Inferior parietal cortex (tissue), 1 donor: ENCODE results near the gene MAST1.
"Not testable (repeated sequence)": the region's sequence is repeated elsewhere in the genome, so short reads cannot be mapped to it uniquely, and the experiment has no call there.

ENCODE experiments used
- DNase-seq: peaks from one replicate; pipeline ENCODE4 v3.0.0-alpha.2; 2016; ENCODE audit errors: extremely low spot score

Gene MAST1

DNA sequence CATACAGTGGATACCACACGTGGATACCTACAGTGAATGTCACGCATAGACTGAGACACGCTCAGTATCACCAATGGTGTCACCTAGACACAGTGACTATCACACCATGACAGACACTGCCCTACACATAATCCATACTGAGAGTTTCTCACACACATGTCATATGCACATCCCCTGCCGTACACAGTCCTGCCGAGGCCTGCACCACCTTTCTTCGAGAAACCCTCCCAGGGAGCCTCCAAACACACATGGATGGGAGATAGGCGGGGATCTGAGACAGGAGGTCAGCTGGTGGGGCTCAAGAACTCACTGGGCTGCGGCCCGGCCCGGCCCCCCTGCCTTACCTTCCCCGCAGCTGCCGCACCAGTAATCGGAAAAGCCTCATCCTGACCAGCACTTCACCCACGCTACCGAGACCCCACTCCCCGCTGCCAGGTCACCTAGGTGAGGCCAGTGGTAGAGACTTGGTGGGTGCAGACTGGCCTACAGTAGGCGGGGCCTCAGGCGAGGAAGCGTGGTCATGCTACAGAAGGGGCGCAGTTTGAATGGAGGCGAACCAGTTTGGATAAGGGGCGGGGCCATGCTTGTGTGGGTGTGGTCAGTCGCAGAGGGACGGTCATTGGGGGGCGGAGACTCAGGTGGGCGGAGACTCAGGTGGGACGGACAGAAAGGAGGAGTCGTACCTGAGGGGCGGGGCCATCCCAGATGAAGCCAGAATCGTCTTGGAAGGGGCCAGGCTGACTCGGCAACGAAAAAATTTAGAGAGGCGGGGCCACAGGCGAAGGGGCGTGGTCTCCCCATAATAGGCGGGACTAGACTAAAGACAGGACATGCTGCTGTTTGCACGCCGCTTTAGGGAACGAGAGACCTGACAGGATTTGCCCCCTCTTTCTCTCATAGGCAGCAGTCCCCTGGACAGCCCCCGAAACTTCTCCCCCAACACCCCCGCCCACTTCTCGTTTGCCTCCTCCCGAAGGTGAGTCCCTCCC lies 2.1 kb downstream of the MAST1 start:
- DNase-seq, result no peak

DNA sequence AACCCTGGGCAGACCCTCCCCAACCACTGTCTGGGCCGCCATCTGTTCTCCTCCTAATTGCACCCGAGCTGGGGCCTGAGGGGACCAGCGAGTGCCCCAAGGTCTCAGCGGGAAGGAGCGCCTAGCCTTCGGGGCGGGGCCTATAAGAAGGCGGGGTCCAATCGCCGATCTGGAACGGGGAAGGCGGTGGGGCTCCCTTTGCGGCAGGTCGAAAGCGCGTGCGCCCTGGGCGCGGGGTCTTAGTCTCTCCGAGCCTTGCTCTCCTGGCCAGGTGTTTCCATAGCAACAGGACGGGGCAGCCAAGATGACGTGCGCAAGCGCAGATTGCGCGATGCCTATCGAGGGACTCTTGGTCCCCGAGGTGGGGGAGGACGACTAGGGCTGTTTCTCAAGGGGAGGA lies 2.8 kb downstream of the MAST1 start:
- DNase-seq, result no peak

DNA sequence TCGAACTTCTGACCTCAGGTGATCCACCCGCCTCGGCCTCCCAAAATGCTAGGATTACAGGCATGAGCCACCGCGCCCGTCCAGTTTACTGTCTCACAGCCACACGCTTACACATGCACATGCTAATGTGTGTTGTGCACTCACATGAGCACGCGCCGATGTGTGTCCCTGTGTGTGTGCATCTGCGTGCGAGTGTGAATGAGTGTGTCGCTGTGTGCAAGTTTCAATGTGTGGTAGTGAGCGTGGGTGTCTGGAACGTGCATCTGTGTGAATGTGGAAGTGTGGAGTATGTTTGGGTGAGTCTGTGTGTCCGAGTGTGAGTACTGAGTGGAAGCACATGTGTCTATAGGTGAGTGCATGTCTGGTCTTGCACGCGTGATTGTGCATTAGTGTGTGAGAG lies 4.2 kb downstream of the MAST1 start:
- DNase-seq, result no peak

DNA sequence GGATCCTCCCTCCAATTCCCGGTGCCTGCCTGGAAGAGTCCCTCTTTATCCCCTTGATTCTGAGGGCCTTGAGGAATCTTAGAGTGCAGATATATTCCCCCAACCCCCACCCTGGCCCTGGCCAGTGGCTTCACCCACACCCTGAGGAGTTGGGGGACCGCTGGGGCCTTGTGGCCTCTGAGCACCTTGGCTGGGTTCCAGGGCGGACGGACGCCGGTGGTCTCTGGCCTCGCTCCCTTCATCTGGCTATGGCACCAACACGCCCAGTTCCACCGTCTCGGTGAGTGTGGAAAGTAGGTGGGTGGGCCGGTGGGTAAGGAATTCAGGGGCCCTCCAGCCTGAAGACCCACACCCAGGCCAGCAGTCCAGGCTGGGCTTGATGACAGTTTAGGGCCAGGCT lies 5.0 kb downstream of the MAST1 start:
- no peak for DNase-seq

DNA sequence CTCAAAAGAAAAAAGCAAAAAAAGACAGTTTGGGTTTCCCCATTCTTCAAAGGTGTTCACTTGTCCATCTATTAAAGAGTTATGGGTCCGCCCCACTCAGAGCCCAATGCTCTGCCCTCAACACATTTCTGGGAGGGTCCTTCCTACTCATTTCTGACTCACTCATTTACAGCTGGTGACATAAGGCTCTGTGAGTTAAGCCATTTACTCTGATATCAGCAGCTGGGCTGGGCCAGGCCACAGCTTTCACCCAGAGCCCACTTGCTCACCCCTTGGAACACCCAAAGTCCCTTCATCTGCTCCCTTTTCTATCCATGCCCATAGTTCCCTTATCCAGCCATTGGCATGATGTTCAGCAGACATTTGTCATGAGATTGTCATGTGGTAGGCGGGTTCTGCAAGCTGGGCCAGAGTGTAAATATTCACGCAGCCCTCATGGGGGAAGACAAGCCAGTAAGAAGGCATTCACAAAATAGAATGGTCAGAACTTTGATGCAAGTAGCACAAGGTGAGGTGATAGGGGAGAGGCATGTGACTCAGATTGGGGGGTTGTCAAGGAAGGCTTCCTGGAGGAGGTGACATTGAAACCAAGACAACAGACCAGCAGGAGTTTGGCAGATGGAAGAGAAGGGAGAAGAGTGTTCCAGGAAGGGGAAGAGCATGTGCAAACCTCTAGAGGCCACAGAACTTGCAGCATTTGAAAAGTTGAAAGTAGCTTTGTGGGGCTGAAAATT lies 5.9 kb downstream of the MAST1 start:
- no peak for DNase-seq

DNA sequence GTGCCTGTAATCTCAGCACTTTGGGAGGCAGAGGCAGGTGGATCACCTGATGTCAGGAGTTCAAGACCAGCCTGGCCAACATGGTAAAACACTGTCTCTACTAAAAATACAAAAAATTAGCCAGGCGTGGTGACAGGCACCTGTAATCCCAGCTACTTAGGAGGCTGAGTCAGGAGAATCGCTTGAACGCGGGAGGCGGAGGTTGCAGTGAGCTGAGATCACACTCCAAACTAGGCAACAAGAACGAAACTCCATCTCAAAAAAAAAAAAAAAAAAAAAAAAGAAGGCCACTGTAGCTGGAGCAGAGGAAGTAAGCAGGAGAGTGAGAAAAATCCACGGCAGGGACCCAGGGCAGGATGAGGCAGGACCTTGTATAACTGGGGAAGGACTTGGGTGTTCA lies 8.3 kb downstream of the MAST1 start:
- DNase-seq, result not testable (repeated sequence)

DNA sequence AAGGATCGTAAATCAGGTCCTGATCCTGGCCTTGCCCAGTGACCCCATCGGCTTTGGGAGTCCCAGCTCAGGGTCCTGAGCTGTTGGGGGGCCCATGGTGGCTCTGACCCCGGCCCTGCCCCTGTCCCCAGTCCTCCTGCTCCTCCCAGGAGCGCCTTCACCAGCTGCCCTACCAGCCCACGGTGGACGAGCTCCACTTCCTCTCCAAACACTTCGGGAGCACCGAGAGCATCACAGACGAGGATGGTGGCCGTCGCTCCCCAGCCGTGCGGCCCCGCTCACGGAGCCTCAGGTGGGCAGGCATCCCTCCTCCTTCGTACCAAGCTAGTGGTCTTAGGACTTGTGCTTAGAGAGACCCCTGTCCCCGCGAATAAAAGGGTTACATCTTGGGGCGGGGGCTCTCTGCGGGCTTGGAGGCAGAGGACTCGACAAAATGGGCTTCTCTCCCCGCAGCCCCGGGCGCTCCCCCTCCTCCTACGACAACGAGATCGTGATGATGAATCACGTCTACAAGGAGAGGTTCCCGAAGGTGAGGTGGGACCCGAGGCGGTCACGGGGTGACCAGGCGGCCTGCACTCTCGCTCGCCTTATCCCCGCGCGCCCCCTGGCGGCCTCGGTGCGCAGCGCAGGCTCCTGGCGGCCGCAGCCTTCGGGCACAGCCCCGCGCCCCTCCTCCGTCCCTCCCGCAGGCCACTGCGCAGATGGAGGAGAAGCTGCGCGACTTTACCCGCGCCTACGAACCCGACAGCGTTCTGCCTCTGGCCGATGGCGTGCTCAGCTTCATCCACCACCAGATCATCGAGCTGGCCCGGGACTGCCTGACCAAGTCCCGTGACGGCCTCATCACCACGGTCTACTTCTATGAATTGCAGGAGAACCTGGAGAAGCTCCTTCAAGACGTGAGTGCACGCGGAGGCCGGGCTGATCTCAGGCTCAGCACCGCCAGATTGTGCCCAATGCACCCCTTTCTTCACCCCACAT lies 9.1 kb downstream of the MAST1 start:
- DNase-seq, result peak; percentile 83

DNA sequence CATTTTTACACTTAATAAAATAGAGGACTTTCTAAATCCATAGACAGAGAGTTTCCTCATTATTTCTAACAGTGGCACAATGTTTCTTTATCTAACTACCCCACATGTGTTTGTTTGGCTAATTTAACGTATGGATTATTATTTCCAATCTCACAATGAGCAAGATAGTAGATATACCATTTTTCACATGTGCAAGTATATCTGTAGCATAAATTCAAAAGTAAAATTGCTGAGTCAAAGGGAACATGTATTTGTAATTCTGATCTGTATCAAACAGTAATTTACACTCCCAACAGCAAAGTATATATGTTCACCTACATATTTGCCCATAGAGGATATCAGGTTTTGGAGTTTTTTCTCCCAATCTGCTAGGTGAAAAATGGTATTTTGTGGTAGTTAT lies 18.3 kb downstream of the MAST1 start:
- DNase-seq, result no peak

DNA sequence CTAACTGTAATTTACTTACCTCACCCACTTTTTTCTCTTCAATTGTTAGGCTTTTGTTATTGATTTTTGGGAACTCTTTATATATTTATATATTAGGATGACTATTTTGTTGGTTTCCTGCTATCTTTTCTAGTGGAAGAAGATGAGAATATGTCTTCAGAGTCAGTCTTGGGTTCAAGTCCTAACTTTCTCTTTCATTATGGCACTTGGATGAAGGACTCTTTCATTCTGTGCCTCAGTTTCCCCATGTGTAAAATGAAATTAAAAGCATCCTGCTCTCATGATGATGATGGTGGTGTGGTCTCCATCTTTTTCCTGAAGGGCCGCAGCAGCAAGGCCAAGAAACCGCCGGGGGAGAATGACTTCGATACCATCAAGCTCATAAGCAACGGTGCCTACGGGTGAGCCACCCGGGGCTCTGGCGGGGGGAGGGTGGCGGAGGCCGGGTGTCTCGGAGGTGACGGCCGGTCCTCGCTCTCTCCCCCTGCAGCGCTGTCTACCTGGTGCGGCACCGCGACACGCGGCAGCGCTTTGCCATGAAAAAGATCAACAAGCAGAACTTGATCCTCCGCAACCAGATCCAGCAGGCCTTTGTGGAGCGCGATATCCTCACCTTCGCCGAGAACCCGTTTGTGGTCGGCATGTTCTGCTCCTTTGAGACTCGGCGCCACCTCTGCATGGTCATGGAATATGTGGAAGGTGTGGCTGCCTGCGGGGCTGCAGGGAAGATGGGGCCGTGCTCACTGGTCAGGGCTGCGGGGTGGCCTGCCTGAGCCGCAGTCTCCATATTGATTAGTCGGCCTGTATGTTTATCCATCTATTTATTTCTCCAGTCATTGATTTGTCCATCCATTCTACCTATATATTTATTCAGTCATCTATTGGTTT lies 20.0 kb downstream of the MAST1 start:
- no peak for DNase-seq

DNA sequence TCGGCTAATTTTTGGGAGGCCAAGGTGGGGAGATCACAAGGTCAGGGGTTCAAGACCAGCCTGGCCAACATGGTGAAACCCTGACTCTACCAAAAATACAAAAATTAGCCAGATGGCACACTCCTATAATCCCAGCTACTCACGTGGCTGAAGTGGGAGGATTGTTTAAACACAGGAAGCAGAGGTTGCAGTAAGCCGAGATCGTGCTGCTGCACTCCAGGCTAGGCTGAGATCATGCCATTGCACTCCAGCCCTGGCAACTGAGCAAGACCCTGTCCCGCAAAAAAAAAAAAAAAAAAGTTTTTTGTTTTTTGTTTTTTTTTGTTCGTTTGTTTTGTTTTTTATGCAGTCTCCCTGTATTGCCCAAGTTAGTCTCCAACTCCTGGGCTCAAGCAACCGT lies 21.2 kb downstream of the MAST1 start:
- DNase-seq, result no peak

DNA sequence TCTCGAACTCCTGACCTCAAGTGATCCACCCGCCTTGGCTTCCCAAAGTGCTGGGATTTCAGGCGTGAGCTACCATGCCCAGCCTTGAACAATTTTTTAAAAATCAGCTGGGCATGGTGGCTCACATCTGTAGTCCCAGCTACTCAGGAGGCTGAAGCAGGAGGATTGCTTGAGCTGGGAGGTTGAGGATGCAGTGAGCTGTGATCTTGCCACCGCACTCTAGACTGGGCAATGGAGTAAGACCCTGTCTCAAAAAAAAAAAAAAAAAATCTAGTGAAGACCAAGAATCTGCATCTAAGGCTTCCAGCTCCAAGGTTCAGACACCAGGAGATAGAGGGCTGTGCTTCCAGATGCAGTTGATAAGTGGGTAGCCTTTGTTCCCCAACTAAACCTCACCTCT lies 25.8 kb downstream of the MAST1 start:
- DNase-seq, result no peak

DNA sequence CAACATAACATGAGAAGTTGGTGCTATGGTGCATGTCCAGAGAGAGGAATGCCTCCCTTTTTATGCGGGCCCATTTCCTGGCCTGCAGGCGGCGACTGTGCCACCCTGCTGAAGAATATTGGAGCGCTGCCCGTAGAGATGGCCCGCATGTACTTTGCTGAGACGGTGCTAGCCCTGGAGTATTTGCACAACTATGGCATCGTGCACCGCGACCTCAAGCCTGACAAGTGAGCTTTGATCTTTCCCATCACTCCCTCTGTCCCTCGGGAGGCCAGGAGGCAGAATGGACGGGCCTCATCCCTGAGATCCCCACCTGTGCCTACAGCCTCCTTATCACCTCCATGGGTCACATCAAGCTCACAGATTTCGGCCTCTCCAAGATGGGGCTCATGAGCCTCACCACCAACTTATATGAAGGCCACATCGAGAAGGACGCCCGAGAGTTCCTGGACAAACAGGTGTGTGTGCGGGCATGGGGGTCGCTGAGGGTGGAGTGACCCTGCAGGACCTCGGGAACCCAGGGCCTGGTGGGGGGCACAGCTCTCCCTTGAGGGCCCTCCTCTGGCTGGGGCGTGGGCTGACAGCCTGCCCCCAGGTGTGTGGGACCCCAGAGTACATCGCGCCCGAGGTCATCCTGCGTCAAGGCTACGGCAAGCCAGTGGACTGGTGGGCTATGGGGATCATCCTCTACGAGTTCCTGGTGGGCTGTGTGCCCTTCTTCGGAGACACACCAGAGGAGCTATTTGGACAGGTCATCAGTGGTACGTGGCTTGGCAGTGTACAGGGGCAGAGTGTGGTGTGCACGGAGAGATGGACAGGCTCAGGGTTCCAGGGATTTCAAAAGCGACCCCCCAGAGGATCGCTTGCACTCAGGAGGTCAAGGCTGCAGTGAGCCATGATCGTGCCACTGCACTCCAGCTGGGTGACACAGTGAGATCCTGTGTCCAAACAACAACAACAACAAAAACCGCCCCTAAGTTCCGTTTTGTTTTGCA lies 26.7 kb downstream of the MAST1 start:
- no peak for DNase-seq

DNA sequence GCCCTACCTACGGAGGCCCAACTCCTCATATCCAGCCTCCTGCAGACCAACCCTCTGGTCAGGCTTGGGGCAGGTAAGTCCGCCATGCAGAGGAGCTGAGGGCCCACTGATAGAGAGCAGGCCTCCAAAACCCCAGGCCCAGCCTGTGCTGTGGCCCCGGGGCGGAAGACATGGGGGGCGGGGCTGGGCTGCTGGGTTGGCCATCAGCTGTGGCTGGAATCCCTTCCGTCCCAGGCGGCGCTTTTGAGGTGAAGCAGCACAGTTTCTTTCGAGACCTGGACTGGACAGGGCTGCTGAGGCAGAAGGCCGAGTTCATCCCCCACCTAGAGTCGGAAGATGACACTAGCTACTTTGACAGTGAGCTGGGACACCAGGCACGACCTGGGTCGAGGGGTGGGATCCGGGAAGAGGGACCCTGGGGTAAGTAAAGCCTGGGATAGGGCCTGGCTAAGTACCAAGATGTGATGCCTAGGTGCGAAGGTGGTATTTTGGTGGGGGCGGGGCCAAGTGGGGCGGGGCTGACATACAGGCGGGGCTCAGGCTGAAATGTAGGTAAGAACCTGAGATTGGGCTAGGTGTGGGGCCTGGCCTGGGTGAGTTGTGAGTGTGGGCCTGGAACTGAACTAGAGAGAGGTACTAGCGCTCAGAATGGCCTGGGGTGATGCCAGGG lies 27.6 kb downstream of the MAST1 start:
- DNase-seq, result no peak

DNA sequence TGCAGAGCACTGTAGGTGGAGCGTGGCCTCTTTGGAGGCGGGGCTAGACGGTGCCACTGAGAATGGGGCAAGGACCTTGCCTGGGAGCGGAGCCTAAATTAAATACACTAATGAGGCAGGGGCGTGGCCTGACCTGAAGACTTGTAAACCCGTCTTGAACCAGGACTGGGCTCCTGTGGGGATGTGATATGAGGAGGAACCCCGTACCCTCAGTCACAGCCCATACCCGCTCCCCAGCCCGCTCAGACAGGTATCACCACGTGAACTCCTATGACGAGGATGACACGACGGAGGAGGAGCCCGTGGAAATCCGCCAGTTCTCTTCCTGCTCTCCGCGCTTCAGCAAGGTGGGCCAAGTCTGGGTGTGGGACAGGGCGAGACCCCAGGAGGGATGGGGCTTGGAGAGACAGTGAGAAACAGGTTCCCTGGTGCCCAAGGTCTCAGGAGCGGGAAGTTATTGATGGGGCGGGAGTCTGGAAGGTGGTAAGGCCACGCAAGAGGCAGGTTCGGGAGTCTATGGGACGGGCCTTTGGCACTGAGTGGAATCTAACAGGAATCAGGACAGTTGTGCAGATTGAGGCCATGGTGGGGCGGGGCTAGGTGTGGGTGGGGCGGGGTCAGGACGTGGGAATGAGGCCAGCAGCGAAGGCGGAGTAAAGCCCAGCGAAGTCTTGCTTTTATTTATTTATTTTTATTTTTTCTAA lies 28.3 kb downstream of the MAST1 start:
- DNase-seq, result no peak

DNA sequence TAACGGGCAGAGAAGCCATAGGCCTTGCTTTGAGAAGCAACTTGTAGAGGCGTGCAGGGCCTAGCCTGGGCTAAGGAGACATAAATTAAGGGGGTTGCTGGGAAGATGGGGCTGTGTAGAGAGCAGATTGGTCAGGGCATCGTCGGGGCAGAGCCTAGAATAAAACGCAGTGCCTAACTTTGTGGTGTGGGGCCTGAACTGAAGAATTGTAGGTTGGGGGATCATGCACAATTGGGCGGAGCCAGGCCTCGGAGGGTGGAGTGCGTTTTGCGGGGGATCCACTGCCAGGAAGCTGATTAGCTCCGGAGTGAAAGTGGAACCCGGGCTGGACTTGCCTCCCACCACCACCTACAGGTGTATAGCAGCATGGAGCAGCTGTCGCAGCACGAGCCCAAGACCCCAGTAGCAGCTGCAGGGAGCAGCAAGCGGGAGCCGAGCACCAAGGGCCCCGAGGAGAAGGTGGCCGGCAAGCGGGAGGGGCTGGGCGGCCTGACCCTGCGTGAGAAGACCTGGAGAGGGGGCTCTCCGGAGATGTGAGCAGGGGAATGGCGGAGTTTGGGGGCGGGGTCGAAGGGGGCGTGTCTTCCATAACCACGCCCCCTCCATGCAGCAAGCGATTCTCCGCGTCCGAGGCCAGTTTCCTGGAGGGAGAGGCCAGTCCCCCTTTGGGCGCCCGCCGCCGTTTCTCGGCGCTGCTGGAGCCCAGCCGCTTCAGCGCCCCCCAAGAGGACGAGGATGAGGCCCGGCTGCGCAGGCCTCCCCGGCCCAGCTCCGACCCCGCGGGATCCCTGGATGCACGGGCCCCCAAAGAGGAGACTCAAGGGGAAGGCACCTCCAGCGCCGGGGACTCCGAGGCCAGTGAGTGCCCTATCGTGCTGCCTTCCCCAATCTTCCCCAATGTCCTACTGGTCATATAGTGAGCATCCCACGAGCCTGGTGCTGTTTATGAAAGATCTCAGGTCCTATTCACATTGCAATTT lies 29.1 kb downstream of the MAST1 start:
- DNase-seq, result no peak

DNA sequence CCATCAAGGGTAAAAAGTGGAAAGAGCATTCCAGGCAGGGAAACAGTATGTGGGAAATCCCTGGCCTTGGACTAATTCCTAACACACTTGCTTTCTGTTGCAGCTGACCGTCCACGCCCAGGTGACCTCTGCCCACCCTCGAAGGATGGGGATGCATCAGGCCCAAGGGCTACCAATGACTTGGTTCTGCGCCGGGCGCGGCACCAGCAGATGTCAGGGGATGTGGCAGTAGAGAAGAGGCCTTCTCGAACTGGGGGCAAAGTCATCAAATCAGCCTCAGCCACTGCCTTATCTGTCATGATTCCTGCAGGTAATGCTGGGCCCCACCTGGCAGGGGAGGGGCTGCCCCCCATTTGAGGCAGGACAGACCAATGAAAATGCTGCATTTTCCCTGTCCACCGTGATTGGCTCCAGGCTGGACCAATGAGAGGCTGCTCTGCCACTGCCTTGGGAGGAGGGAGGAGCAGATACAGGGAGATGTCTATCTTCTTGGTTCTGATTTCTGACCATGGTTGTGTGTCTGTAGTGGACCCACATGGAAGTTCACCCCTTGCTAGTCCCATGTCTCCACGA lies 30.3 kb downstream of the MAST1 start:
- DNase-seq, result no peak

DNA sequence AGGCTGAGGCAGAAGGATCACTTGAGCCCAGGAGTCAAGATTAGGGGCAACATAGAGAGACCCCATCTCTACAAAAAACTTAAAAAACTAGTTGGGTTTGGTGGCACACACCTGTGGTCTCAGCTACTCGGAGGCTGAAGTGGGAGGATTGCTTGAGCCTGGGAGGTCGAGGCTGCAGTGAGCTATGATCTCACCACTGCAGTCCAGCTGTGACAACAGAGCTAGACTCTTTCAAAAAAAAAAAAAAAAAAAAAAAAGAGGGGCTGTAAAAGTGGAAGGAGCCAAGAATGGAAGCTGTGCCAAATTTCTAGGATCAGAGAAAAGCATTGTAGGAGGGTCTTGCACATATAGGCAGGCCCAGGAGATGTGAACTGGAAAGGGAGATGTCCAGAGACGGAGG lies 33.4 kb downstream of the MAST1 start:
- DNase-seq, result no peak
